Nephron (organoid): ENCODE measurements around the gene SFR1.

Source experiments
- H3K27ac Mint-ChIP-seq, 3 experiments: 2 replicates each; pipeline ENCODE4 v1.8.0; 2020; ENCODE audit warnings: mixed read lengths in 3 of 3, mild to moderate bottlenecking in 2 of 3, moderate library complexity in 1 of 3
- H3K27me3 Mint-ChIP-seq: 2 replicates; pipeline ENCODE4 v1.8.0; 2021; ENCODE audit warnings: low read depth, mild to moderate bottlenecking, moderate library complexity, mixed read lengths
- H3K36me3 Mint-ChIP-seq: 2 replicates; pipeline ENCODE4 v1.8.0; 2020; ENCODE audit warnings: low read depth, mixed read lengths
- H3K4me1 Mint-ChIP-seq: 2 replicates; pipeline ENCODE4 v1.8.0; 2020; ENCODE audit warnings: mixed read lengths
- H3K4me3 Mint-ChIP-seq, 3 experiments: 2 replicates each; pipeline ENCODE4 v1.8.0; 2020; ENCODE audit warnings: mild to moderate bottlenecking in 3 of 3, mixed read lengths in 3 of 3, moderate library complexity in 2 of 3
- H3K9me3 Mint-ChIP-seq: 2 replicates; pipeline ENCODE4 v1.8.0; 2020; ENCODE audit warnings: mixed read lengths
- CTCF ChIP-seq, 3 experiments: fragments of 200-600 bp; sonication (generic); IDR thresholded peaks; one replicate each; pipeline ENCODE4 v1.5.0; 2021; ENCODE audit warnings: antibody characterized with exemption in 3 of 3; ENCODE audit not compliant: unreplicated experiment in 3 of 3

Gene SFR1

GRCh38 chr10:104088239-104088638, 33.7 kb upstream of the SFR1 start:
- no peak overlapping the region for H3K4me3 Mint-ChIP-seq
- no peaks in the 10 kb centered on the region for H3K9me3 Mint-ChIP-seq
- no peak overlapping the region for H3K27ac Mint-ChIP-seq
- no peaks in the 10 kb centered on the region for H3K36me3 Mint-ChIP-seq
- no peaks in the 10 kb centered on the region for H3K27me3 Mint-ChIP-seq
- no peak for TF ChIP-seq CTCF (IDR thresholded peaks at IDR 0.05; ENCODE audit: unreplicated experiment in 3 of 3)
- H3K4me1 Mint-ChIP-seq: no peaks in the 10 kb centered on the region

GRCh38 chr10:104089621-104090020, 32.4 kb upstream of the SFR1 start:
- H3K4me1 Mint-ChIP-seq: no peaks in the 10 kb centered on the region
- H3K27ac Mint-ChIP-seq: no peak overlapping the region

GRCh38 chr10:104090611-104091010, 31.4 kb upstream of the SFR1 start:
- Mint-ChIP-seq H3K36me3 (no peaks in the 10 kb centered on the region), H3K27ac (no peak overlapping the region), H3K4me1 (no peaks in the 10 kb centered on the region), H3K9me3 (no peaks in the 10 kb centered on the region), H3K4me3 (no peak overlapping the region), H3K27me3 (no peaks in the 10 kb centered on the region)
- TF ChIP-seq CTCF (IDR thresholded peaks at IDR 0.05; ENCODE audit: unreplicated experiment in 3 of 3): no peak

More at GRCh38 chr10:104089621-104090020, 32.4 kb upstream of the SFR1 start:
- H3K36me3 Mint-ChIP-seq: no peaks in the 10 kb centered on the region
- H3K4me3 Mint-ChIP-seq: no peak overlapping the region
- TF ChIP-seq CTCF (IDR thresholded peaks at IDR 0.05; ENCODE audit: unreplicated experiment in 3 of 3): no peak
- H3K27me3 Mint-ChIP-seq: no peaks in the 10 kb centered on the region
- no peaks in the 10 kb centered on the region for H3K9me3 Mint-ChIP-seq

- no peaks in the 10 kb centered on the region for H3K36me3 Mint-ChIP-seq
- H3K4me3 Mint-ChIP-seq: no peak overlapping the region
- no peaks in the 10 kb centered on the region for H3K4me1 Mint-ChIP-seq
- no peaks in the 10 kb centered on the region for H3K27me3 Mint-ChIP-seq
- H3K9me3 Mint-ChIP-seq: peaks cover 6% of the 10 kb centered on the region
- no peak for TF ChIP-seq CTCF (IDR thresholded peaks at IDR 0.05; ENCODE audit: unreplicated experiment in 3 of 3)
- no peak overlapping the region for H3K27ac Mint-ChIP-seq
These were observed 29.2 kb upstream of the SFR1 start for GRCh38 chr10:104092749-104093148.

GRCh38 chr10:104096692-104097091, 25.3 kb upstream of the SFR1 start:
- peaks cover 6% of the 10 kb centered on the region for H3K9me3 Mint-ChIP-seq
- no peaks in the 10 kb centered on the region for H3K27me3 Mint-ChIP-seq
- TF ChIP-seq CTCF (IDR thresholded peaks at IDR 0.05; ENCODE audit: unreplicated experiment in 3 of 3): no peak
- no peak overlapping the region for H3K27ac Mint-ChIP-seq
- no peaks in the 10 kb centered on the region for H3K4me1 Mint-ChIP-seq
- H3K36me3 Mint-ChIP-seq: no peaks in the 10 kb centered on the region
- H3K4me3 Mint-ChIP-seq: no peak overlapping the region

- Mint-ChIP-seq H3K27ac (no peak overlapping the region), H3K27me3 (no peaks in the 10 kb centered on the region), H3K4me1 (no peaks in the 10 kb centered on the region), H3K4me3 (no peak overlapping the region), H3K9me3 (peaks cover 6% of the 10 kb centered on the region), H3K36me3 (no peaks in the 10 kb centered on the region)
- TF ChIP-seq CTCF (IDR thresholded peaks at IDR 0.05; ENCODE audit: unreplicated experiment in 3 of 3): no peak
These were observed 23.5 kb upstream of the SFR1 start for GRCh38 chr10:104098358-104098925.
